Neural progenitor cell (in vitro differentiated cells): ENCODE data around the gene HK1.

ENCODE experiments used
- CTCF ChIP-seq: fragments of 200-600 bp; sonication (generic); IDR thresholded peaks from 2 replicates; pipeline ENCODE4 v1.5.1; 2017; ENCODE audit warnings: antibody characterized with exemption, mild to moderate bottlenecking
- EZH2 ChIP-seq: fragments of 200-600 bp; sonication (generic); IDR thresholded peaks from 2 replicates; pipeline ENCODE4 v1.6.1; 2017; ENCODE audit warnings: antibody characterized with exemption, mild to moderate bottlenecking, moderate library complexity

DNA sequence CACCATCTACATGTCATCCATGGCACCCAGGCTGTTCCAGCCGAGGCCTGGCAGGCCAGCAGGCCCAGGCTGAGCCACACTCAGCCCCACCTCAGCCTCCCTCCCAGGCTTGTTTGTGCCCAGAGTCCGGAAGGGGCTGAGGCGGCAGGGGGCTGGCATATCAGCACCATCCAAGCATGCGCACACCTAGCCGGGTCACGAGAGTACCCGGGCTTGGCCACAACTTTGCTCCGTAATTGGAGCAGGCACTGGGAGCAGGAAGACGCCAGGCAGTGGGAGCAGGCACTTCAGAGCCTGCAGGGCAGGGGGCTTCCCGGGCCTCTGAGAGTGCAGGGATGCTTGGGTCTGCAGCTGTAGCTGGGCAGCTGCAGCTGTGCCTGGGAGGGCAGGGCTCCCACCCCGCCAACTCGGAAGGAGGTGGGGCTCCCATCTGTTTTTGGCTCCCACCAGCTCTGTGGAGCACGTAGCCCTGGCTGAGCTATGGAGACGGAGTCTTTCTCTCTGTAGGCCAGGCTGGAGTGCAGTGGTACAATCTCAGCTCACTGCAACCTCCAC is 157.7 kb downstream of the HK1 start:
- TF ChIP-seq CTCF, result no peak
- TF ChIP-seq EZH2, result no peak
